Activated CD4-positive, alpha-beta T cell treated with anti-CD3 and anti-CD28 coated beads, Interleukin-2, amount 50 U/mL, for 24 hours (primary cell): Measurements from ENCODE around the gene CD79A.
"Not testable (repeated sequence)": the region's sequence is repeated elsewhere in the genome, so short reads cannot be mapped to it uniquely, and the experiment has no call there.

Source experiments
- DNase-seq, 2 donors: peaks; one replicate each; pipeline ENCODE4 v3.0.0-alpha.2; 2020; ENCODE audit warnings: low read depth in 1 of 2, low spot score in 1 of 2

CD79A gene

GRCh38 chr19:41862445-41862986 is 14.6 kb upstream of the CD79A start:
- no peak for DNase-seq

- no peak for DNase-seq
Observed at GRCh38 chr19:41863209-41863931, 13.7 kb upstream of the CD79A start.

- DNase-seq = no peak
Observed at GRCh38 chr19:41864374-41864773, 12.7 kb upstream of the CD79A start.

- DNase-seq = no peak
Observed at GRCh38 chr19:41866284-41866683, 10.8 kb upstream of the CD79A start.

GRCh38 chr19:41868120-41868988 is 8.7 kb upstream of the CD79A start:
- DNase-seq = no peak

GRCh38 chr19:41868989-41869300 is 8.1 kb upstream of the CD79A start:
- DNase-seq = no peak

- no peak for DNase-seq
Observed at GRCh38 chr19:41869374-41869955, 7.6 kb upstream of the CD79A start.

- no peak for DNase-seq
Observed at GRCh38 chr19:41870401-41870873, 6.6 kb upstream of the CD79A start.

- peak in 1 of 2 donors; percentile 62 for DNase-seq
Observed at GRCh38 chr19:41871573-41872383, 5.3 kb upstream of the CD79A start.

- no peak for DNase-seq
Observed at GRCh38 chr19:41872384-41872774, 4.7 kb upstream of the CD79A start.

GRCh38 chr19:41872775-41873647 is 4.1 kb upstream of the CD79A start:
- DNase-seq = peak in 1 of 2 donors; percentile 65

GRCh38 chr19:41875973-41876372 is 1.1 kb upstream of the CD79A start:
- not testable (repeated sequence) for DNase-seq

- DNase-seq = no peak
Observed at GRCh38 chr19:41877916-41878905, 1.1 kb downstream of the CD79A start.

GRCh38 chr19:41879080-41879479 is 2.0 kb downstream of the CD79A start:
- no peak for DNase-seq

GRCh38 chr19:41879670-41880328 is 2.7 kb downstream of the CD79A start:
- DNase-seq = no peak

GRCh38 chr19:41880329-41880708 is 3.2 kb downstream of the CD79A start:
- no peak for DNase-seq

GRCh38 chr19:41882568-41883462 is 5.7 kb downstream of the CD79A start, which contains the start of gene ARHGEF1:
Gene ARHGEF1 (plus strand): TSS chr19:41883184. CDS start chr19:41888083, 4,899 bp downstream.
- DNase-seq = peak in 1 of 2 donors; percentile 50
